ENCODE results near the gene DEFB131A.
"Not testable (repeated sequence)": the region's sequence is repeated elsewhere in the genome, so short reads cannot be mapped to it uniquely, and the experiment has no call there.

DNA sequence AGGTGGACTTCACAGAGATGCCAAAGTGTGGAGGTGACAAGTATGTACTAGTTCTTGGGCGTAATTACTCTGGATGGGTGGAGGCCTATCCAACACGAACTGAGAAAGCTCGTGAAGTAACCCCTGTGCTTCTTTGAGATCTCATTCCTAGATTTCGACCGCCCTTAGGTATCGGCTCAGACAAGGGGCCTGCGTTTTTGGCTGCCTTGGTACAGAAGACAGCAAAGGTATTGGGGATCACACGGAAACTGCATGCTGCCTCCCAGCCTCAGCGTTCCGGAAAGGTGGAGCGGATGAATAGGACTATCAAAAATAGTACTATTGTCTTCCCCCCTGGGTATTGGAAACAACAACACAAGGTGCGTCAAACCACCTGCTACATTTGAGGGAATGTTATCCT is 35.9 kb downstream of the DEFB131A start:
- TF ChIP-seq, protein P1, sequence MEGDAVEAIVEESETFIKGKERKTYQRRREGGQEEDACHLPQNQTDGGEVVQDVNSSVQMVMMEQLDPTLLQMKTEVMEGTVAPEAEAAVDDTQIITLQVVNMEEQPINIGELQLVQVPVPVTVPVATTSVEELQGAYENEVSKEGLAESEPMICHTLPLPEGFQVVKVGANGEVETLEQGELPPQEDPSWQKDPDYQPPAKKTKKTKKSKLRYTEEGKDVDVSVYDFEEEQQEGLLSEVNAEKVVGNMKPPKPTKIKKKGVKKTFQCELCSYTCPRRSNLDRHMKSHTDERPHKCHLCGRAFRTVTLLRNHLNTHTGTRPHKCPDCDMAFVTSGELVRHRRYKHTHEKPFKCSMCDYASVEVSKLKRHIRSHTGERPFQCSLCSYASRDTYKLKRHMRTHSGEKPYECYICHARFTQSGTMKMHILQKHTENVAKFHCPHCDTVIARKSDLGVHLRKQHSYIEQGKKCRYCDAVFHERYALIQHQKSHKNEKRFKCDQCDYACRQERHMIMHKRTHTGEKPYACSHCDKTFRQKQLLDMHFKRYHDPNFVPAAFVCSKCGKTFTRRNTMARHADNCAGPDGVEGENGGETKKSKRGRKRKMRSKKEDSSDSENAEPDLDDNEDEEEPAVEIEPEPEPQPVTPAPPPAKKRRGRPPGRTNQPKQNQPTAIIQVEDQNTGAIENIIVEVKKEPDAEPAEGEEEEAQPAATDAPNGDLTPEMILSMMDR (conservative IDR thresholded peaks at IDR 0.05; ENCODE audit: low read length), result not testable (repeated sequence)
- not testable (repeated sequence) for TF ChIP-seq EZH2phosphoT487 (IDR thresholded peaks at IDR 0.05; ENCODE audit: borderline replicate concordance)
